ENCODE results near the gene CCSER1.
"Not testable (repeated sequence)": the region's sequence is repeated elsewhere in the genome, so short reads cannot be mapped to it uniquely, and the experiment has no call there.

Gene CCSER1

DNA sequence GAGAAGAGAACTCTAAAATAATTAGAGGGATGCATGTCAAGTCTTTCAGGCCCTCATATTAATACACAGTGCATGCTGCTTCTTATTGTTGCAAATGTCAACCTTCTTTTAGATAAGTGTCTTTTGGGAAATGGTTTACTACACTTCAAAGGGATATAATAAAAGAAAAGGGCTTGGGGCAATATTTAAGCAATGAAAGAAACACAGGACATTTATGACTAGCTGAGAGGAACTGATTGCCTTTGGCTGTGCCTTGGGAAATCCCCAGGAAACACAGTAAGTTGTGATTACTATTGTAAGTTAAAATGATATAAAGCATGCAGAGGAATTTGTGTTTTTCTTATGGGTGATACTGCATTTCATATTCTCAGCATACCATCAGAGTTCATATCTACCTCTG, 1140.3 kb downstream of the CCSER1 start:
- DNase-seq (ENCODE audit: low read depth): no peak
- in situ Hi-C loops (cut with HindIII; ENCODE audit: low sequenced_read_pairs): no loop called here
- TF ChIP-seq, protein P1, sequence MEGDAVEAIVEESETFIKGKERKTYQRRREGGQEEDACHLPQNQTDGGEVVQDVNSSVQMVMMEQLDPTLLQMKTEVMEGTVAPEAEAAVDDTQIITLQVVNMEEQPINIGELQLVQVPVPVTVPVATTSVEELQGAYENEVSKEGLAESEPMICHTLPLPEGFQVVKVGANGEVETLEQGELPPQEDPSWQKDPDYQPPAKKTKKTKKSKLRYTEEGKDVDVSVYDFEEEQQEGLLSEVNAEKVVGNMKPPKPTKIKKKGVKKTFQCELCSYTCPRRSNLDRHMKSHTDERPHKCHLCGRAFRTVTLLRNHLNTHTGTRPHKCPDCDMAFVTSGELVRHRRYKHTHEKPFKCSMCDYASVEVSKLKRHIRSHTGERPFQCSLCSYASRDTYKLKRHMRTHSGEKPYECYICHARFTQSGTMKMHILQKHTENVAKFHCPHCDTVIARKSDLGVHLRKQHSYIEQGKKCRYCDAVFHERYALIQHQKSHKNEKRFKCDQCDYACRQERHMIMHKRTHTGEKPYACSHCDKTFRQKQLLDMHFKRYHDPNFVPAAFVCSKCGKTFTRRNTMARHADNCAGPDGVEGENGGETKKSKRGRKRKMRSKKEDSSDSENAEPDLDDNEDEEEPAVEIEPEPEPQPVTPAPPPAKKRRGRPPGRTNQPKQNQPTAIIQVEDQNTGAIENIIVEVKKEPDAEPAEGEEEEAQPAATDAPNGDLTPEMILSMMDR (IDR thresholded peaks at IDR 0.05; ENCODE audit: low read depth, low read length, missing control alignments): no peak
- H3K4me3 ChIP-seq (ENCODE audit: low read depth, low read length): no peak overlapping the region

- DNase-seq (ENCODE audit: low read depth); in situ Hi-C loops (cut with HindIII; ENCODE audit: low sequenced_read_pairs); H3K4me3 ChIP-seq (ENCODE audit: low read depth, low read length): not testable (repeated sequence)
Measured at GRCh38 chr4:91268481-91268880, 1141.3 kb downstream of the CCSER1 start.

DNA sequence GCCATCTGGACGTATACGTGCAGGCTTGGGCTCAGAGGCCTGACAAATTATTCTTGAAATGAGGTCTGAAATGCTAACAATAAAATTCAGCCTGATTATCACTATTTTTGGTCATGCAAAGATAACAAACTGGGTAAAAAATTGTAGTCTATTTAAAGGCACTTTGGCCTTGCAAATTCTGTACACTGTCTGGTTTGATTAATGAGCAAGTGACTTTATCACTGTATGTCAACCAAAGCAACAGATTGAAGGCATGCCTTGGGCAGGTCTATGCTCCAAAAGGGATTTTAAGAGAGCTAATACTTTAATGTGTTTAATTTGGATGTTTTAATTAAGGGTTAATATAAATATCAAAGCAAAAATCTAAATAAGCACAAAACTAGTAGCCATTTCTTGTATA, 1141.7 kb downstream of the CCSER1 start:
- in situ Hi-C loops (cut with HindIII; ENCODE audit: low sequenced_read_pairs): no loop called here
- DNase-seq (ENCODE audit: low read depth): no peak
- H3K4me3 ChIP-seq (ENCODE audit: low read depth, low read length): no peak overlapping the region
- TF ChIP-seq, protein P1 (IDR thresholded peaks at IDR 0.05; ENCODE audit: low read depth, low read length, missing control alignments): no peak

- in situ Hi-C loops (cut with HindIII; ENCODE audit: low sequenced_read_pairs): no loop called here
- no peak for DNase-seq (ENCODE audit: low read depth)
- H3K4me3 ChIP-seq (ENCODE audit: low read depth, low read length): no peak overlapping the region
- TF ChIP-seq, protein P1 (IDR thresholded peaks at IDR 0.05; ENCODE audit: low read depth, low read length, missing control alignments): no peak
Measured at GRCh38 chr4:91279899-91280298, 1152.7 kb downstream of the CCSER1 start.

DNA sequence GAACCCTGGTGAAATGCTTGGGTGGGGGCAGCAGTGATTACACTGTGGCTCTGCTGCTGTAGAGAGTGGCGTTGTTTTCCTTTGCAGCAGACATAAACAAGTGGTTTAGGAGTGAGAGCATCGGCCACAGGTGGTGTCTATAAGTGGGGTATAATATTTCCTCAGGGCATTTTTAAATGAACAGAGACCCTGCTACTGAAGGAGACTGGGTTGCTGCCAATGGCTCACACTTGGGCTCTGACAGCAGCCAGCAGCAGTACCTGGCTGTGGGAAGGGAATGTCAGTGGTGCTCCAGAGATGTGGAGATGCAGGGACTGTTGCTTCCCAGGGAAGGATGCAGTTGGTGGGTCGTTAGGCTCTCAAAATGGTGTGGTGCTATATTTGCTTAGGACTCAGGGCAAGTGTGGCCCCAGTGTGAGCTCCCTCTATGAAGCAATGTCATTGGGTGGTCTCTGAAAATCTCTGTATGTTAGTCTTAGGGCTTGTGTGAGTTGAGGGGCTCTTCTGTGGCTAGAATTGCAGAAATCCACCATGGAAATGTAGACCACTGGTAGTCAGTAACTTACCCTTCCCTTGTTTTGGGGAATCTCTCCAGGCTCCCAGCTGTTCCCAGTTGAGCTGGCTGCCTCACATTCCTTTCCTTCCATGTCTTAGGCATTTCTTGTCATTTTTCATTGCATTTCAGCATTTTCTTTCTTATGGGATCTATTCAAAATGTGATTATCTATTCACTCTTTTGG, 1153.5 kb downstream of the CCSER1 start:
- in situ Hi-C loops (cut with HindIII; ENCODE audit: low sequenced_read_pairs): no loop called here
- H3K4me3 ChIP-seq (ENCODE audit: low read depth, low read length): no peak overlapping the region
- no peak for DNase-seq (ENCODE audit: low read depth)
- TF ChIP-seq, protein P1 (IDR thresholded peaks at IDR 0.05; ENCODE audit: low read depth, low read length, missing control alignments): no peak

DNA sequence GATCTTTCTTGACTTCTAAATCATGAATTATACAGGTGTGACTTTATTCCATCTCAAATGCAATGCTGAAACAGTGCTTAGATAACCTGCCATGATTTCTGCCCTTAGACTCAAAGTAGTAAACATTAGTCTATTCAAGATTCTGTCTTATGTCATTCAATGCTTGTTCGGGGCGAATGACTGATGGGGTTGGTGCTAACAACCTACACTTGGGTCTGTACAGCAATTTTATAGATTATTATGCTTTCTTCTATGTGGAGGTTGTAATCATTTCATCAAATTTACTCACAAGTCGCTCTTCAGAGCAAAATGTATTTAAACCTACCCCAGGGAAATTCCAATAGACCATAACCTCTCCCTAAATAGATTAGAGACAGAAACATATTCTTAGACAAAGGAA, 1155.0 kb downstream of the CCSER1 start:
- in situ Hi-C loops (cut with HindIII; ENCODE audit: low sequenced_read_pairs): no loop called here
- TF ChIP-seq, protein P1 (IDR thresholded peaks at IDR 0.05; ENCODE audit: low read depth, low read length, missing control alignments): no peak
- H3K4me3 ChIP-seq (ENCODE audit: low read depth, low read length): no peak overlapping the region
- DNase-seq (ENCODE audit: low read depth): no peak

DNA sequence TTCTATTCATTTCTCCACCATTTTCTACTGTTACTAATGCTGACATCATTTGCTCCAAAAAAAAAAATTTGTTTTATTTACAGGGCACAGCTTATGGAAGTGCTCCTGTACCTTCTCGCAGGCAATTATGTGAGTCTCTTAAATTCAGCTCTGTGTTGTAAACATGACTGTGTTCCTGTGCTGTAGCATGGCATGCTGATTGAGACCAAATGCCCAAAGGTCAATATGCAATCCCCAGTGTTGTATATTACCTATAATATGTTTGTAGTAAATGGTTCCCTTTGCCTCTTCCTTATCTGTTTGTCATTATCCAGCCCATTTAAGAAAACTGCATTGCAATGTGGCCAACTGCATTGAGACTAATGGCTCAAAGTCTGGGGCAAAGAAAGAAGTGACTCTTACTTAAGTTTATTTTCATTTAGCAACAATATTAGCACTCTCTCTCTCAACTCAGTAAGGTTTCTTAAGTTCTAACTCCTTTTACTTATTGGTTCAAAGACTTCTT, 1156.6 kb downstream of the CCSER1 start:
- in situ Hi-C loops (cut with HindIII; ENCODE audit: low sequenced_read_pairs): no loop called here
- no peak overlapping the region for H3K4me3 ChIP-seq (ENCODE audit: low read depth, low read length)
- TF ChIP-seq, protein P1 (IDR thresholded peaks at IDR 0.05; ENCODE audit: low read depth, low read length, missing control alignments): no peak
- no peak for DNase-seq (ENCODE audit: low read depth)
